Chondrocyte (in vitro differentiated cells): ENCODE results near the gene CMPK1. TPM values are rescaled to one million over a fixed set of nuclear protein-coding genes. Genes with fewer than 3 reads are reported as not detected.
A peak's percentile ranks its signal among the peaks of the same experiment; 100 is the strongest.

ENCODE experiments used
- DNase-seq: peaks from one replicate; pipeline ENCODE4 v3.0.0; 2021; ENCODE audit warnings: mixed read lengths, low spot score
- H3K27ac Mint-ChIP-seq: one replicate; pipeline ENCODE4 v1.8.0; 2021; ENCODE audit warnings: mild to moderate bottlenecking, moderate library complexity, mixed read lengths; ENCODE audit not compliant: unreplicated experiment
- H3K27me3 Mint-ChIP-seq: 2 replicates; pipeline ENCODE4 v1.8.0; 2021; ENCODE audit warnings: low read depth, mixed read lengths
- H3K36me3 Mint-ChIP-seq: 2 replicates; pipeline ENCODE4 v1.8.0; 2021; ENCODE audit warnings: low read depth, mixed read lengths
- H3K4me1 Mint-ChIP-seq: 2 replicates; pipeline ENCODE4 v1.8.0; 2021; ENCODE audit warnings: low read depth, mild to moderate bottlenecking, mixed read lengths
- H3K4me3 Mint-ChIP-seq: one replicate; pipeline ENCODE4 v1.8.0; 2021; ENCODE audit warnings: mild to moderate bottlenecking, moderate library complexity, mixed read lengths; ENCODE audit not compliant: unreplicated experiment
- H3K9me3 Mint-ChIP-seq: 2 replicates; pipeline ENCODE4 v1.8.0; 2021; ENCODE audit warnings: low read depth, mixed read lengths
- total RNA-seq: library from RNA; stranded (reverse); gene quantifications from 3 replicates; pipeline ENCODE4 v1.2.1, GENCODE V29; 2021
- TF ChIP-seq, protein P1 (sequence below): fragments of 200-600 bp; sonication (generic); IDR thresholded peaks from 2 replicates; pipeline ENCODE4 v1.5.0; 2021; ENCODE audit warnings: antibody characterized with exemption, mild to moderate bottlenecking, moderate library complexity

CMPK1 gene
- total RNA-seq, 1 donor from 2014 or later, result 135 TPM

DNA sequence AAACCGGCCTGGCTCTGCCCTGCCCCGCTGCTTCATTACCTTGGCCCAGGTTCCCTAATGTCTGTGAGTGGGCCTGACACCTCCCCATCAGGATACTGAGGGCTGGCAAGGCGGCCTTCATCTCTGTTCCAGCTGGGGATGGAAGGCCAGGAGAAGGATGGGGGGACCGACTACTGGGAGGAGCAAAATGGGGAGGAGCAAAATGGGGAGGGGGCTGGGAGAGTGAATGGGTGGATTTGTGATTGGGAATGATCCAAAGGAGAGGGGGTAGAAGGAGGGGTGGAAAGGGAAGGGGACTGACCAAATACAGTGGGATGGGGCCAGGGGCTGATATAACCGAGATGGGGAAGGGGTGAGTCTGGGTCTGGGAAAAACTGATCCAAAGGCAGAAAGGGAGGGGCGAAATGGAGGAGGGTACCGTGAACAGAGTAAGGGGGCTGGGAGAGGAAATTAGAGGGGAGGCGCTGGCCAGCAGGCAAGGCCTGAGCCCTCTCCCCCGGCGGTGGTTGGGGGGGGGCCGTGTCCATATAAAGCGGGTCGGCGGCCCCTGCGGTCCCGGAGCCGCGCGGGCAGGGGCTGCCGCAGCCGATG, 82.2 kb downstream of the CMPK1 start, which contains the start of gene FOXE3:
Gene FOXE3 (plus strand): TSS at position 558 of the 591 bp plus-strand sequence. CDS start 31 bp downstream, at position 589.
- H3K36me3 Mint-ChIP-seq, result no peaks in the 10 kb centered on the region

DNA sequence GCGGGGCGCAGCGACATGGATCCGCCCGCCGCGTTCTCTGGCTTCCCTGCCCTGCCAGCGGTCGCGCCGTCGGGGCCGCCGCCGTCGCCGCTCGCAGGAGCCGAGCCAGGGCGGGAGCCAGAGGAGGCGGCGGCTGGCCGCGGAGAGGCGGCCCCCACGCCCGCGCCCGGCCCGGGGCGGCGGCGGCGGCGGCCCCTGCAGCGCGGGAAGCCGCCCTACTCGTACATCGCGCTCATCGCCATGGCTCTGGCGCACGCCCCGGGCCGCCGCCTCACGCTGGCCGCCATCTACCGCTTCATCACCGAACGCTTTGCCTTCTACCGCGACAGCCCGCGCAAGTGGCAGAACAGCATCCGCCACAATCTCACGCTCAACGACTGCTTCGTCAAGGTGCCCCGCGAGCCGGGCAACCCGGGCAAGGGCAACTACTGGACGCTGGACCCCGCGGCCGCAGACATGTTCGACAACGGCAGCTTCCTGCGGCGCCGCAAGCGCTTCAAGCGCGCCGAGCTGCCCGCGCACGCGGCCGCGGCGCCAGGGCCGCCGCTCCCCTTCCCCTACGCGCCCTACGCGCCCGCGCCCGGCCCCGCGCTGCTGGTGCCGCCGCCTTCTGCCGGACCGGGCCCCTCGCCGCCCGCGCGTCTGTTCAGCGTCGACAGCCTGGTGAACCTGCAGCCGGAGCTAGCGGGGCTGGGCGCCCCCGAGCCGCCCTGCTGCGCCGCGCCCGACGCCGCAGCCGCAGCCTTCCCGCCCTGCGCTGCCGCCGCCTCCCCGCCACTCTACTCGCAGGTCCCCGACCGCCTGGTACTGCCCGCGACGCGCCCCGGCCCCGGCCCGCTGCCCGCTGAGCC, 83.0 kb downstream of the CMPK1 start:
- Mint-ChIP-seq H3K27me3 (peaks cover 14% of the 10 kb centered on the region), H3K4me3 (peak overlapping the region; percentile 75), H3K9me3 (no peaks in the 10 kb centered on the region), H3K4me1 (peaks cover 16% of the 10 kb centered on the region), H3K36me3 (no peaks in the 10 kb centered on the region), H3K27ac (no peak overlapping the region)
- TF ChIP-seq, protein P1, sequence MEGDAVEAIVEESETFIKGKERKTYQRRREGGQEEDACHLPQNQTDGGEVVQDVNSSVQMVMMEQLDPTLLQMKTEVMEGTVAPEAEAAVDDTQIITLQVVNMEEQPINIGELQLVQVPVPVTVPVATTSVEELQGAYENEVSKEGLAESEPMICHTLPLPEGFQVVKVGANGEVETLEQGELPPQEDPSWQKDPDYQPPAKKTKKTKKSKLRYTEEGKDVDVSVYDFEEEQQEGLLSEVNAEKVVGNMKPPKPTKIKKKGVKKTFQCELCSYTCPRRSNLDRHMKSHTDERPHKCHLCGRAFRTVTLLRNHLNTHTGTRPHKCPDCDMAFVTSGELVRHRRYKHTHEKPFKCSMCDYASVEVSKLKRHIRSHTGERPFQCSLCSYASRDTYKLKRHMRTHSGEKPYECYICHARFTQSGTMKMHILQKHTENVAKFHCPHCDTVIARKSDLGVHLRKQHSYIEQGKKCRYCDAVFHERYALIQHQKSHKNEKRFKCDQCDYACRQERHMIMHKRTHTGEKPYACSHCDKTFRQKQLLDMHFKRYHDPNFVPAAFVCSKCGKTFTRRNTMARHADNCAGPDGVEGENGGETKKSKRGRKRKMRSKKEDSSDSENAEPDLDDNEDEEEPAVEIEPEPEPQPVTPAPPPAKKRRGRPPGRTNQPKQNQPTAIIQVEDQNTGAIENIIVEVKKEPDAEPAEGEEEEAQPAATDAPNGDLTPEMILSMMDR, result no peak
- DNase-seq, result no peak

More for the DNA sequence above, 82.2 kb downstream of the CMPK1 start, which contains the start of gene FOXE3:
- TF ChIP-seq, protein P1, result no peak
- peaks cover 23% of the 10 kb centered on the region for H3K4me1 Mint-ChIP-seq
- DNase-seq, result no peak
- peaks cover 13% of the 10 kb centered on the region for H3K27me3 Mint-ChIP-seq
- H3K4me3 Mint-ChIP-seq, result peak within 1 kb of the TSS; percentile 75
- H3K27ac Mint-ChIP-seq, result no peak within 1 kb of the TSS
- no peaks in the 10 kb centered on the region for H3K9me3 Mint-ChIP-seq

DNA sequence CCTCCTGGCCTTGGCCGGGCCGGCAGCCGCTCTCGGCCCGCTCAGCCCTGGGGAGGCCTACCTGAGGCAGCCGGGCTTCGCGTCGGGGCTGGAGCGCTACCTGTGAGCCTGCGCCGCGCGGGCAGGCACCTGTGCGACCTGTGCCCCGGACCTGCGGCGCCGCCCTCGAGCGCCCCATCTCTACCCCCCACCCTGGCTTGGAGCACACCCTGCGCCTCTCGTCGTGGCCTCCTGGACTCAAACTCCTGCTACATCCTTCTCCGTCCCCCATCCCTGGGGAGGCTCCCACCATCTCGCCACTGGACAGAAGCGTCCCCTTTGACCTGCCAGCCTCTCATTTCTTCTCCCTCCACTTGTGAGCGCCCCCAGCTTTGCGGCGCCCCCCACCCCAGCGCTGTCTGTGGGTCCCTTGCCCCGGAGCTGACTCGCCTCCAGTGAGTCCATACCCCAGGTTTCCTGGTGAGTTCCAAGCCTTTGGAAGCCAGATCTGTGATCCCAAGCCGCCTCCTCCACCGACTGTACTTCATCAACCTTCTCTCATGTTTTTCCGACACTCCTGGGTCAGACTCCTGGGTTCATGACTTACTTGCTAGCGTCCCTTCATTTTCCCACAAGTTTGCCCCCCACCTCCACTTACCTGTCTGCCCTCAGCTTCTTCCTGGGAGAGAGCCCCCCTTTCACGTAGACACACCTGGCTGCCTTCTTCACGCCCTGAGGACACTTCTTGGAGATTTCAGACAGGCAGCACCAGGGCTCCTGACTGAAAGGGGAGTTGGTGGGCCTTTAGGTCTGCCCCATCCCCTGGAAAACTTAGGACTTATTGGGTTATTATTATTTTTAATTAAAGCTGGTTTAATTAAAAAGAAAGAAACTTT, 83.8 kb downstream of the CMPK1 start:
- H3K4me1 Mint-ChIP-seq, result peaks cover 11% of the 10 kb centered on the region
- no peaks in the 10 kb centered on the region for H3K36me3 Mint-ChIP-seq
- TF ChIP-seq, protein P1, result no peak
- peaks cover 15% of the 10 kb centered on the region for H3K27me3 Mint-ChIP-seq
- no peaks in the 10 kb centered on the region for H3K9me3 Mint-ChIP-seq
- DNase-seq, result no peak
- no peak overlapping the region for H3K27ac Mint-ChIP-seq
- peak overlapping the region; percentile 61 for H3K4me3 Mint-ChIP-seq

DNA sequence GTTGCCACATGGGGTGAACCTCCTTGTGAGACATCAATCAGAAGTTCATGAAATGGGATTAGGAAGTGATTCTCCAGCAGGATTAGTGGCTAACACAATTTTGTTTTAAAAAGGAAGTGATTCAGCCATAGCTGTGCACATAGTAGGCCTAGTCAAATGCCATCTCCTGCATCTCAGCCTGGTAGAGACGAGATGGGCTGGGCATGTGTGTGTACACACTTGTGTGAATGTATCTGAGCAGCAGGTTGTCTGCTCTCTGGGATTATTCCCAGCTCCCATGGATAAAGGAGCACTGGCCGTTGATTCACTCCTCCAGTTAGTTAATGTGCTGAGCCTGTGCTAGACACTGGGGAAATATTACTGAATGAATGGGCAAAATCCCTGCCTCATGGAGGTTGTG, 84.5 kb downstream of the CMPK1 start:
- Mint-ChIP-seq H3K4me3 (no peak overlapping the region), H3K27me3 (peaks cover 15% of the 10 kb centered on the region), H3K27ac (no peak overlapping the region), H3K9me3 (no peaks in the 10 kb centered on the region), H3K36me3 (no peaks in the 10 kb centered on the region), H3K4me1 (peaks cover 11% of the 10 kb centered on the region)
- no peak for DNase-seq
- TF ChIP-seq, protein P1, result no peak
